Spinal cord (tissue), 10 donors: ENCODE data around the gene CUL2. TPM values are rescaled to one million over a fixed set of nuclear protein-coding genes. Genes with fewer than 3 reads are reported as not detected.

Source experiments
- DNase-seq, 6 donors: peaks; one replicate each; pipeline versions ENCODE4 v3.0.0 to v3.0.0-alpha.2; 2013 to 2015; ENCODE audit warnings: low spot score in 6 of 6, low read depth in 4 of 6
- H3K27ac ChIP-seq: one replicate; pipeline ENCODE4 v1.5.1; 2013; ENCODE audit warnings: low read depth, low read length, control low read depth
- H3K27me3 ChIP-seq: one replicate; pipeline ENCODE4 v1.6.1; 2013; ENCODE audit warnings: low read length; ENCODE audit not compliant: control insufficient read depth, insufficient read depth
- H3K36me3 ChIP-seq: one replicate; pipeline ENCODE4 v1.6.1; 2013; ENCODE audit warnings: low read length; ENCODE audit not compliant: control insufficient read depth, insufficient read depth
- H3K4me1 ChIP-seq: one replicate; pipeline ENCODE4 v1.6.1; 2013; ENCODE audit warnings: low read length; ENCODE audit not compliant: control insufficient read depth, insufficient read depth
- H3K4me3 ChIP-seq: one replicate; pipeline ENCODE4 v1.5.1; 2013; ENCODE audit warnings: low read depth, low read length, control low read depth
- H3K9me3 ChIP-seq: one replicate; pipeline ENCODE4 v1.6.1; 2013; ENCODE audit warnings: low read length; ENCODE audit not compliant: control insufficient read depth, insufficient read depth
- WGBS: methylation state at CpG from one replicate; pipeline ENCODE4 v1.1.5; 2013; ENCODE audit warnings: missing lambda C conversion rate; ENCODE audit not compliant: insufficient coverage; 5-methylcytosine and 5-hydroxymethylcytosine counted together
- polyA plus RNA-seq, 2 donors: library from polyadenylated mRNA; unstranded; fragments of 120-200 nt; gene quantifications; one replicate each; pipeline ENCODE4 v1.2.1, GENCODE V29; 2013; ENCODE audit not compliant: insufficient read length in 2 of 2
- total RNA-seq, 2 donors: library from RNA; depleted of rRNA in 1 of 2; stranded (reverse); fragments of 120-200 nt in 1 of 2; fragments of >200 nt in 1 of 2; gene quantifications; one replicate each; pipeline versions ENCODE4 v1.2.3 to v1.2.4, GENCODE V29; 2013 to 2014
- donor health status: healthy.

Gene CUL2
- total and polyA plus RNA-seq, 4 donors = 31.9 to 67.1 (median 46.4) TPM

DNA sequence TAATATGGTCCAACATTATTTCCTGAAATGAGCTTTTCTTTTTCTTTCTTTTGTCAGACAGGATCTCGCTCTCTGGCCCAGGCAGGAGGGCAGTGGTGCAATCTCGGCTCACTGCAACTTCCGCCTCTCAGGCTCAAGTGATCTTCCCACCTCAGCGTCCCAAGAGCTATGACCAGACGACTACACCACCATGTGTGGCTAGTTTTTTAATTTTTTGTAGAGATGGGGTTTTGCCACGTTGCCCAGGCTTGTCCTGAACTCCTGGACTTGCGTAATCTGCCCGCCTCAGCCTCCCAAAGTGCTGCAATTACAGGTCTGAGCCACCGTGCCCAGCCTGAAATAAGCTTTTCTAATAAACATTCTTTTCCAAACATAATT is 48.6 kb downstream of the CUL2 start:
- Histone ChIP-seq H3K4me1 (no peaks in the 10 kb centered on the region), H3K9me3 (no peaks in the 10 kb centered on the region), H3K27me3 (no peaks in the 10 kb centered on the region), H3K4me3 (no peak overlapping the region), H3K36me3 (peaks cover 25% of the 10 kb centered on the region), H3K27ac (no peak overlapping the region)
- no peak for DNase-seq
- 89% methylated on average over 6 of the region's 9 CpGs for WGBS

DNA sequence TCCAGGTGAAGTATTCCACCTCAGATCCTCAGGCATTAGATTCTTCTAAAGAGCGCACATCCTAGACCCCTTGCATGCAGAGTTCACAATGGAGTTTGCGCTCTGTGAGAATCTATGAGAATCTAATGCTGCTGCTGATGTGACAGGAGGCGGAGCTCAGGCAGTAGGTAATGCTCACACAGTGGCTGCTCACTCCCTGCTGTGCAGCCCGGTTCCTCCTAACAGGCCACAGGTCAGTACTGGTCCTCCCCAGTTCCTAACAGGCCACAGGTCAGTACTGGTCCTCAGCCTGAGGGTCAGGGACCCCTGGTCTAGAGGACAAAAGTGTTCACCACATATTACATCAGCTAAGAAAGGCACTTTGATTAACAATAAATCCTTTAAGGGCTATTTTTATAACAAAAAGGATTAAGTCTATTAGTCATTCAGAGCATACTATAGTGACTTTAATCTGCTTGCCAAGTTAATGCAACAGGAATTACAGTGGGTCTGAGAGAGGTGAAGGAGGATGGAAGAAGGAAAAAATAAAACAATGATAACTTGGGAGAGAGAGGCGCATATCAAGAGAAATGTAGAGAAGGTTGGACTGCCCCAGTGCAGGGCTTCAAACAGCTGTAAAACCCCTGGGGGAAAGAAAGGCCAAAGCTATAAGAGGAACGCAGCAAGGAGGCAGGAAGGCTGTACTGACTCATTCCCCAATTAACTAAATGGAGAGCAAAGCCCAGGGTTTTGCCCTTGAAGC is 49.2 kb downstream of the CUL2 start:
- Histone ChIP-seq H3K4me3 (no peak overlapping the region), H3K27ac (no peak overlapping the region), H3K4me1 (no peaks in the 10 kb centered on the region), H3K27me3 (no peaks in the 10 kb centered on the region), H3K9me3 (no peaks in the 10 kb centered on the region), H3K36me3 (peaks cover 25% of the 10 kb centered on the region)
- WGBS = 82% methylated on average over 5 of the region's 6 CpGs
- no peak for DNase-seq

DNA sequence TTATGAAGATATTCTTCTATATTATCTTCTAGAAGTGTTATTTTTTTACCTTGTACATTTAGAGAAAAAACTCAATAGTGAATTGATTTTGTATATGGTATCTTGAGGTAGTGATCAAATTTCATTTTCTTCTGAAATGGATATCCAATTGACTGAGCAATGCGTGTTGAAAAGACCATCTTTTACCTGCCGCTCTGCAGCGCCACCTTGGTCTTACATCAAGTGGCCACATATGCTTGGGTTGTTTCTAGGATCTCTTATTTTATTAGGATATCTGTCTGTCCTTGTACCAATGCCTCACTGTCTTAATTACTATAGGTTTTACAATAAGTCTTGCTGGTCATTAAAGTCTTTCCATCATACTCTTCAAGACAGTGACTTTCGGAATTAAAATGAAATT is 53.0 kb downstream of the CUL2 start:
- peaks cover 22% of the 10 kb centered on the region for H3K36me3 ChIP-seq
- no peaks in the 10 kb centered on the region for H3K27me3 ChIP-seq
- no peaks in the 10 kb centered on the region for H3K4me1 ChIP-seq
- DNase-seq = no peak
- no peak overlapping the region for H3K27ac ChIP-seq
- no peak overlapping the region for H3K4me3 ChIP-seq
- WGBS = 100% methylated on average over 1 of the region's 4 CpGs
- H3K9me3 ChIP-seq = no peaks in the 10 kb centered on the region

DNA sequence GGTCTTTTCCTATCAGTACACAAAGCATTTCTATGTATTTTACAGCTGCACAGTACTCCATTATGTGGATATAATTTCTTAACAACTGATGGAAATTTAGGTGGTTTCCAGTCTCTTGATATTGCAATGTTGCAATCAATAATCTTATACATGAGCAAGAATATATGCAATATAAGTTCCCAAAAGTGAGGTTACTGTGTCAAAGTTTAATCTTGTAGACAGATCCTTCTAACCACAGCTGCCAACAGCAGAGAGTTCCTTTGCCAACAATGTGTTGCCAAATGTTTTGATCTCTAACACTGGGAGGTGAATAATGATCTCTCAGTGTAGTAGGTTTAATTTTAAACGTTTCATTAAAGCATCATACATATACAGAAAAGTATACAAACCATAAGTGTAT is 54.5 kb downstream of the CUL2 start:
- no peak for DNase-seq
- H3K4me3 ChIP-seq = no peak overlapping the region
- no CpG with 5 or more reads among the region's 1 CpG for WGBS
- H3K27me3 ChIP-seq = no peaks in the 10 kb centered on the region
- no peaks in the 10 kb centered on the region for H3K4me1 ChIP-seq
- H3K36me3 ChIP-seq = peaks cover 18% of the 10 kb centered on the region
- no peaks in the 10 kb centered on the region for H3K9me3 ChIP-seq
- H3K27ac ChIP-seq = no peak overlapping the region

DNA sequence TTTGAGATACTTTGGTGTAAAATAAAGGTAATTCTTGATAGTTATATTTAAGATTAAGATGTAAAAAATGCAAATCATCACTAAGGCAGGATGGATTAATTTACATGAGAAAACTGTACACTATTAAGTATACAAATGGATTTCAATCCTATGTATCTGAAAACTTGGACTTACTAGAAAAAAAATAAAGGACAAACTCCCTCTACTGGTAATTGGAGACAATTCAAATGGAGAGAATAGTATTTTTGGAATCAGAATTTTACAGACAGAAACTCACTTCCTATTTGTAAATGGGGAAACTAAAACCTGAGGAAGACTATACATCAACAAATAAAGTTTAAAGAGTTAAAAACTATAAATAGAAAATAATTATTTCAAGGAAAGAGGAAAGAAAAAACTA is 62.6 kb downstream of the CUL2 start:
- peak in 4 of 6 donors; percentile 5 to 81 (median 36) for DNase-seq
- no peak overlapping the region for H3K27ac ChIP-seq
- H3K4me1 ChIP-seq = no peaks in the 10 kb centered on the region
- H3K27me3 ChIP-seq = no peaks in the 10 kb centered on the region
- H3K9me3 ChIP-seq = no peaks in the 10 kb centered on the region
- peaks cover 15% of the 10 kb centered on the region for H3K36me3 ChIP-seq
- no peak overlapping the region for H3K4me3 ChIP-seq

DNA sequence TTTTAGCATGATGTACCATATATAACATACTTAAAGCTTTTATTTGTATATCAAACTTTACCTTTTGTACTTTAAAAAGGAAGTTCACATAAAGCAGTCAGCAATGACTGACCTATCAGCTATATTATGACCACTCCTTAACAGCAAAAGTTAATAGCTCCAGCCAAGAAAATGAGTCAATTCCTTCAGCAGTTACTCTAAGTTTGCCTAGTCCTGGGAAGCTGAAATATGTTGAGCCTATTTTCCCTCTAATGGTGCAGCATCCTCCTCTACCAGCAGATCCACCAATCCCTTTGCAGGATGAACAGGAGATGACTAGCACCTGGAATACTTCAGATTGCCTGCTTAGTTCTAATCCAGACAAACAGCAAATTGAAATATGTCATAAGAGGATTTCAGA is 64.2 kb downstream of the CUL2 start:
- no peak overlapping the region for H3K4me3 ChIP-seq
- DNase-seq = no peak
- H3K36me3 ChIP-seq = peaks cover 13% of the 10 kb centered on the region

DNA sequence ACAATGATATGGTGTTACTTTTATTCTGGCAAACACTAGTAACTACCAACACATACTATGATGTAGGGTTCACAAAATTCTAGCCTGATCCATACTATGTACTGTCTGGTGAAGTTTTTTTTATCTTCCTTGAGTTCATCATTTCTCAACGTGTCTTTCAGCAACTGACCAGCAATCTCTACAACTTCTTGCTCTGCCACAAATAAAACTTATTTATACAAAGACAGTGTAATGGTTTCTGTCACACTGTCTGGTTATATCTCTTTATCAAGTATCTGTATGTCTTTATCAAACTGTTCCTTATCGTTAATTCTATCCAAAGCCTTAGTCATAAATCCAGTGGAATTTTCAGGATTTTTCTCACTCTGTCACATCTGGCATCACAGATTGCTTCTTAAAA is 69.7 kb downstream of the CUL2 start:
- Histone ChIP-seq H3K36me3 (peaks cover 15% of the 10 kb centered on the region), H3K9me3 (no peaks in the 10 kb centered on the region), H3K4me1 (no peaks in the 10 kb centered on the region), H3K4me3 (no peak overlapping the region), H3K27ac (no peak overlapping the region), H3K27me3 (no peaks in the 10 kb centered on the region)
- WGBS = no CpG with 5 or more reads among the region's 2 CpGs
- no peak for DNase-seq

More for the DNA sequence above, 64.2 kb downstream of the CUL2 start:
- Histone ChIP-seq H3K27ac (no peak overlapping the region), H3K4me1 (no peaks in the 10 kb centered on the region), H3K9me3 (no peaks in the 10 kb centered on the region), H3K27me3 (no peaks in the 10 kb centered on the region)

DNA sequence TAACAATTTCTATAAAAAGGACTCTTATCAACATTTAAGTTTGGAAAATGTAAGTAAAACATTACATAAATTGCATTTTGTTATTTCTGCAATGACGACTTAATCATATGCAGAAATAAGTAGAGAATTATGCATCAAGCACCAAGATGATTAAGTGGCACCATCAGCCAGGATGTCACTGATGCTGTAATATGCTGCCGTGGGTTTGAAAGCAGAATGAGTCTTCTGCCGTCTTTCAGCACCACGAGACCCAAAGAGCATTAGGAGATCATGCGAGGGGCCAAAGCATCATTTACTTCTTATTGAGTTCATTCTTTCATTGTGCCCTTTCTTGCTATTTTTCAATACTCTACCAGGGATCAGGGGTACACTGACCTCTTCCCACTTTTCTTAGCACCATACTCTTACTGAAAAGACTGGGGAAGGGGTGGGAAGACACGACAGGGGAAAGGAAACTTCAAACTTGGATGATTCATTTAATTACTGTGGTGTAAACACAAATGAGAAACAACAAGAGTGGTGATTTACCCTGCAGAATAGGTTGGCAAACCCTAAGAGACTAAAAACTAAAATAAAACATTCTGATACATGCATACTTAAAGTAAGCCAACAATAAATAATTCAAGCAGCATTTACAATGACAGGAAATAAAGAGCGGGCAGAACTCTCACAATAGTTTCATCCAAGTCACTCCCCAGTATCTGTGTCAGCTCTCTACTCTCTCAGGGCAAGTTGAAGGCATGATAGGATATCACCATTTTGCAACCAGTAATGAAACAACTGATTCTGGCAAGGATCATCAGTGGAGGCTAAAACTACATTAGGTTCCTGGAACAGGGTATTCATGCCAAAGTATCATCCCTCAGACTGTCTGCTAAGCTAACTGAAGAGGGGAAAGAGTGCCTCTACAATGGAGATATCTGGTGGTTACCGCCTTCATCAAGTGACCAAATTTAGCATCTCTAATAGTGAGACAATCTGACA is 70.8 kb downstream of the CUL2 start:
- Histone ChIP-seq H3K27me3 (no peaks in the 10 kb centered on the region), H3K4me1 (no peaks in the 10 kb centered on the region), H3K9me3 (no peaks in the 10 kb centered on the region), H3K27ac (no peak overlapping the region), H3K4me3 (no peak overlapping the region), H3K36me3 (peaks cover 15% of the 10 kb centered on the region)
- no CpG with 5 or more reads among the region's 8 CpGs for WGBS
- no peak for DNase-seq

DNA sequence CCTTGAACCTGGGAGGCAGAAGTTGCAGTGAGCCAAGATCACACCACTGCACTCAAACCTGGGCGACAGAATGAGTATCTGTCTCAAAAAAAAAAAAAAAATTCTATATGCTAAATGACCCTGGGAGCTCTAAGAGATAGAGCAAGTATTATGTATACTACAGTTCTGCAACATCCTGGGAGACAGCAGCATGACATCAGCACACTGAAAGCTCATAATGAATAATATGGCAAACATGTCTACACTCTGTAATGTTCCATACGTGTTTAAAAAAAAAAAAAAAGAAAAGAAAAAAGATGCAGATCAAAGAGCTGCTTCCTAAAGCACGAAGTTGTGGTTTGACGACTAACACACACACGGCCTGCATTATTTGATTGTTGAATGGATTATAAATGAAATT is 72.5 kb downstream of the CUL2 start:
- Histone ChIP-seq H3K4me3 (no peak overlapping the region), H3K9me3 (no peaks in the 10 kb centered on the region), H3K4me1 (no peaks in the 10 kb centered on the region), H3K27me3 (no peaks in the 10 kb centered on the region), H3K27ac (no peak overlapping the region), H3K36me3 (peaks cover 9% of the 10 kb centered on the region)
- WGBS = 92% methylated on average over 3 of the region's 5 CpGs
- DNase-seq = no peak
